Keratinocyte (primary cell): ENCODE measurements around the gene PMVK. TPM values are rescaled to one million over a fixed set of nuclear protein-coding genes. Genes with fewer than 3 reads are reported as not detected.
A peak's percentile ranks its signal among the peaks of the same experiment; 100 is the strongest.

ENCODE experiments used
- DNase-seq: peaks from one replicate; pipeline ENCODE4 v3.0.0-alpha.2; 2011; ENCODE audit warnings: low read depth, missing footprints, low spot score
- FAIRE-seq: peaks from 2 replicates; lab custom pipeline; 2011; peaks lifted over from hg19 to GRCh38; lab: Jason Lieb, UNC
- H2AFZ ChIP-seq: 2 replicates; pipeline ENCODE4 v1.6.0; 2012; ENCODE audit warnings: low read length, control low read depth, inconsistent platforms; ENCODE audit not compliant: control insufficient read depth
- H3K27ac ChIP-seq: 2 replicates; pipeline ENCODE4 v1.5.1; 2011; ENCODE audit warnings: low read length; ENCODE audit not compliant: control insufficient read depth, insufficient read depth
- H3K27me3 ChIP-seq: 3 replicates; pipeline ENCODE4 v1.6.0; 2011; ENCODE audit warnings: low read length; ENCODE audit not compliant: control insufficient read depth, insufficient read depth; ENCODE audit errors: extremely low read depth
- H3K36me3 ChIP-seq, 2 experiments: 2 replicates in 1 of 2; 3 replicates in 1 of 2; pipeline ENCODE4 v1.5.1; 2011; ENCODE audit warnings: low read length in 2 of 2, mild to moderate bottlenecking in 1 of 2; ENCODE audit not compliant: control insufficient read depth in 2 of 2, insufficient read depth in 2 of 2; ENCODE audit errors: extremely low read depth in 1 of 2
- H3K4me1 ChIP-seq: 3 replicates; pipeline ENCODE4 v1.5.1; 2011; ENCODE audit warnings: low read length; ENCODE audit not compliant: control insufficient read depth, insufficient read depth; ENCODE audit errors: extremely low read depth
- H3K4me2 ChIP-seq: 3 replicates; pipeline ENCODE4 v1.6.0; 2011; ENCODE audit warnings: low read depth, low read length; ENCODE audit not compliant: control insufficient read depth, insufficient read depth; ENCODE audit errors: extremely low read depth
- H3K4me3 ChIP-seq, 3 experiments: fragments of 200-600 bp in 1 of 3; sonication (generic) in 1 of 3; 2 replicates in 2 of 3; 3 replicates in 1 of 3; pipeline ENCODE4 v1.5.1; 2011 to 2016; ENCODE audit warnings: low read length in 3 of 3, mild to moderate bottlenecking in 3 of 3, control low read depth in 2 of 3, inconsistent platforms in 1 of 3, low read depth in 1 of 3, mixed read lengths in 1 of 3, mixed run types in 1 of 3, moderate library complexity in 1 of 3; ENCODE audit not compliant: control insufficient read depth in 2 of 3, insufficient read depth in 2 of 3; ENCODE audit errors: extremely low read depth in 1 of 3
- H3K79me2 ChIP-seq: 2 replicates; pipeline ENCODE4 v1.6.0; 2012; ENCODE audit warnings: low read length; ENCODE audit not compliant: control insufficient read depth, insufficient read depth
- H3K9ac ChIP-seq: 3 replicates; pipeline ENCODE4 v1.6.0; 2011; ENCODE audit warnings: low read length; ENCODE audit not compliant: control insufficient read depth, insufficient read depth; ENCODE audit errors: extremely low read depth
- H3K9me1 ChIP-seq: 3 replicates; pipeline ENCODE4 v1.6.0; 2011; ENCODE audit warnings: low read length; ENCODE audit not compliant: control insufficient read depth, insufficient read depth; ENCODE audit errors: extremely low read depth
- H3K9me3 ChIP-seq: 2 replicates; pipeline ENCODE4 v1.5.1; 2012; ENCODE audit warnings: low read depth, low read length; ENCODE audit not compliant: control insufficient read depth
- H4K20me1 ChIP-seq: 3 replicates; pipeline ENCODE4 v1.6.0; 2011; ENCODE audit warnings: low read length; ENCODE audit not compliant: control insufficient read depth, insufficient read depth; ENCODE audit errors: extremely low read depth
- CTCF ChIP-seq, 3 experiments: IDR thresholded peaks in 1 of 3; conservative IDR thresholded peaks in 1 of 3; optimal IDR thresholded peaks in 1 of 3; 2 replicates in 2 of 3; 3 replicates in 1 of 3; pipeline versions ENCODE3 to v1.5.1; 2011; ENCODE audit warnings: low read length in 3 of 3, mild to moderate bottlenecking in 3 of 3, moderate library complexity in 2 of 3, control low read depth in 1 of 3, inconsistent platforms in 1 of 3; ENCODE audit not compliant: insufficient read depth in 2 of 3; ENCODE audit errors: extremely low read depth in 1 of 3
- EZH2 ChIP-seq: IDR thresholded peaks from one replicate; pipeline ENCODE4 v1.6.1; 2012; ENCODE audit warnings: inconsistent platforms, mild to moderate bottlenecking, low read length, moderate library complexity
- dilution Hi-C: fragments of 300-500 bp; cut with MboI; formaldehyde crosslinking; loops from one replicate; pipeline ENCODE4 v1.7.0; 2020; ENCODE audit warnings: low sequenced_read_pairs; ENCODE audit not compliant: extremely low pct_ligation_motif_present
- polyA plus RNA-seq, 5 experiments: library from polyadenylated mRNA; depleted of rRNA in 3 of 5; stranded (reverse) in 3 of 5; stranded (forward) in 1 of 5; unstranded in 1 of 5; fragments of >200 nt; gene quantifications; 1 replicate in 1 of 5; 2 replicates in 3 of 5; 3 replicates in 1 of 5; pipeline versions ENCODE4 v1.2.1 to v1.2.3, GENCODE V29; 2011 to 2012; ENCODE audit warnings: missing spikeins in 2 of 5, low read depth in 1 of 5, low replicate concordance in 1 of 5

Gene PMVK
- polyA plus RNA-seq, 1 donor (not counting 4 experiments of a cell fraction or from before 2014, with no cell fraction given), result 25.1 TPM

DNA sequence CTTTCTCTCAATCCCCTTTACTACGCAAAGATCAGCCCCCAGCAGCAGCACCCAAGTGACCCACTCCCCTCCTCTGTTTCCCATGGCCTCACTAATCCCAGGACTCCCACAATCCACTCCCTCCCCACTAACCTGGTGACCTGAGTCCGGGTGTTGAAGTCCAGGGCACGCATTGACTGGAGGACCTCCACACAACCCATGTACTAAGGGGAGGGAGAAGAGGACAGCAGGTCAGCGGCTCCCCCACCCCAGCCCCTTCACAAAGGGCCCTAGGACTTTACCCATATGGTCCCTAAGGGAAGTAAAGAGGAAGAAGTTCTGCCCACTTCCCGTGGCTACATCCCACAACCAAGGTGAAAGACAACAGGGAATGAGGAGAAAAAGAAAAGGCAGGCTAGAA is 32.7 kb upstream of the PMVK start:
- Histone ChIP-seq H3K79me2 (peaks cover 53% of the 10 kb centered on the region), H4K20me1 (no peaks in the 10 kb centered on the region), H3K9me1 (no peaks in the 10 kb centered on the region), H3K36me3 (peaks cover 26 to 45% of the 10 kb centered on the region in 2 experiments), H3K27ac (no peak overlapping the region), H3K9ac (peak overlapping the region; percentile 79), H3K4me1 (peaks cover 50% of the 10 kb centered on the region), H3K4me3 (peak overlapping the region; percentile 52 to 71 (median 54)), H2AFZ (no peak overlapping the region), H3K9me3 (no peaks in the 10 kb centered on the region), H3K4me2 (peak overlapping the region; percentile 76), H3K27me3 (no peaks in the 10 kb centered on the region)
- FAIRE-seq (no peak), DNase-seq (no peak)
- TF ChIP-seq CTCF (optimal IDR thresholded peaks at IDR 0.05 in 1 of 3, IDR thresholded peaks at IDR 0.05 in 1 of 3, conservative IDR thresholded peaks at IDR 0.05 in 1 of 3; ENCODE audit: extremely low read depth in 1 of 3, insufficient read depth in 2 of 3, low read length in 3 of 3) (no peak), EZH2 (no peak)
- dilution Hi-C loops, result no loop called here

DNA sequence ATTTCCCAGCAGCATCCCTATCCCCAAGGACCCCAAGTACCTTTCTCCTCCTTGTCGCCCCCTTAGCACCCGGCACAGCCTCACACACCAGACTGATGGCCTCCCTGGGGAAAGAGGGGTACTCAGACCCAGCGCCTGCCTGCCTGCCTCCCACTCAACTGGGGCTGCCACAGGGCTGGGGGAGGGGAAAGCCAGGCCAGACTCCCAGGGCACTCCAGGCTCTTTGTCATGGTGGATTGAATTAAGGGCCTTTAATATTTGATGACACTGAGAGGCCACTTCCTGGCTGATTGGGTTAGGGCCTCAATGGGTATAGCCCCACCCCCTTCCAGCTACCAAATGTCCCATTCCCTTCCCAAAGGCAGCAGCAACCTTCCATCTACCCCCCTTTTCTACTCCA is 32.2 kb upstream of the PMVK start:
- H2AFZ ChIP-seq, result no peak overlapping the region
- H3K9me3 ChIP-seq, result no peaks in the 10 kb centered on the region
- no peaks in the 10 kb centered on the region for H4K20me1 ChIP-seq
- TF ChIP-seq CTCF (optimal IDR thresholded peaks at IDR 0.05 in 1 of 3, IDR thresholded peaks at IDR 0.05 in 1 of 3, conservative IDR thresholded peaks at IDR 0.05 in 1 of 3; ENCODE audit: extremely low read depth in 1 of 3, insufficient read depth in 2 of 3, low read length in 3 of 3) (no peak), EZH2 (no peak)
- peaks cover 53% of the 10 kb centered on the region for H3K79me2 ChIP-seq
- peak overlapping the region; percentile 79 for H3K9ac ChIP-seq
- DNase-seq (no peak), FAIRE-seq (no peak)
- dilution Hi-C loops, result no loop called here
- no peak overlapping the region for H3K27ac ChIP-seq
- peaks cover 30 to 46% of the 10 kb centered on the region in 2 experiments for H3K36me3 ChIP-seq
- no peaks in the 10 kb centered on the region for H3K9me1 ChIP-seq
- H3K27me3 ChIP-seq, result no peaks in the 10 kb centered on the region
- H3K4me1 ChIP-seq, result peaks cover 50% of the 10 kb centered on the region
- peak overlapping the region; percentile 76 for H3K4me2 ChIP-seq
- H3K4me3 ChIP-seq, result peak overlapping the region in 2 of 3 experiments; percentile 52 to 71
